Tibial artery (tissue), 4 donors: ENCODE measurements around the gene CTAG1A.
"Not testable (repeated sequence)": the region's sequence is repeated elsewhere in the genome, so short reads cannot be mapped to it uniquely, and the experiment has no call there.

Source experiments
- DNase-seq, 2 donors: peaks; one replicate each; pipeline ENCODE4 v3.0.0-alpha.2; 2019
- H3K27ac ChIP-seq, 2 donors: fragments of 200-600 bp; sonication (generic) in 1 of 2; 1 replicate in 1 of 2; 2 replicates in 1 of 2; pipeline ENCODE4 v1.5.1; 2018 to 2019; ENCODE audit warnings: mild to moderate bottlenecking in 1 of 2
- H3K27me3 ChIP-seq, 2 donors: fragments of 200-600 bp; sonication (generic) in 1 of 2; one replicate each; pipeline versions ENCODE4 v1.5.1 to v1.6.0; 2016 to 2019
- H3K36me3 ChIP-seq, 3 donors: fragments of 200-600 bp; sonication (generic) in 2 of 3; one replicate each; pipeline ENCODE4 v1.5.1; 2016 to 2019; ENCODE audit warnings: mild to moderate bottlenecking in 2 of 3
- H3K4me1 ChIP-seq, 4 donors: fragments of 200-600 bp; sonication (generic) in 2 of 4; 1 replicate in 3 of 4; 2 replicates in 1 of 4; pipeline ENCODE4 v1.5.1; 2016 to 2019
- H3K4me3 ChIP-seq, 2 donors: fragments of 200-600 bp; sonication (generic) in 1 of 2; 1 replicate in 1 of 2; 2 replicates in 1 of 2; pipeline ENCODE4 v1.5.1; 2018 to 2019; ENCODE audit warnings: mild to moderate bottlenecking in 2 of 2
- H3K9me3 ChIP-seq, 3 donors: fragments of 200-600 bp; sonication (generic) in 1 of 3; one replicate each; pipeline ENCODE4 v1.5.1; 2016 to 2019
- CTCF ChIP-seq, 2 experiments: fragments of 200-600 bp in 1 of 2; fragments of 450-650 bp in 1 of 2; IDR thresholded peaks; one replicate each; pipeline ENCODE4 v1.5.1; 2017 to 2019; ENCODE audit warnings: antibody characterized with exemption in 2 of 2, mild to moderate bottlenecking in 1 of 2, moderate library complexity in 1 of 2
- intact Hi-C: fragments of 100-400 bp; cut with DNase I; formaldehyde crosslinking; loops from one replicate; pipeline ENCODE4 v1.15.0; 2023; ENCODE audit warnings: low total_unique reads

CTAG1A gene

GRCh38 chrX:154582994-154583393 lies 1.9 kb upstream of the CTAG1A start:
- H3K36me3 ChIP-seq, H3K4me1 ChIP-seq, intact Hi-C loops: not testable (repeated sequence)

GRCh38 chrX:154590415-154590814 lies 5.5 kb downstream of the CTAG1A start:
- H3K4me3 ChIP-seq, H3K4me1 ChIP-seq, H3K27me3 ChIP-seq, H3K36me3 ChIP-seq, H3K27ac ChIP-seq, H3K9me3 ChIP-seq, DNase-seq, intact Hi-C loops: not testable (repeated sequence)

More at GRCh38 chrX:154582994-154583393, 1.9 kb upstream of the CTAG1A start:
- not testable (repeated sequence) for H3K27ac ChIP-seq, H3K4me3 ChIP-seq, H3K27me3 ChIP-seq, DNase-seq, H3K9me3 ChIP-seq

GRCh38 chrX:154592505-154592904 lies 7.6 kb downstream of the CTAG1A start:
- DNase-seq = no peak
- no peak overlapping the region for H3K27ac ChIP-seq
- no peaks in the 10 kb centered on the region for H3K27me3 ChIP-seq
- H3K36me3 ChIP-seq = no peaks in the 10 kb centered on the region
- no peak for TF ChIP-seq CTCF (IDR thresholded peaks at IDR 0.05)
- no peak overlapping the region for H3K4me3 ChIP-seq
- H3K4me1 ChIP-seq = no peaks in the 10 kb centered on the region
- intact Hi-C loops = no loop called here
- H3K9me3 ChIP-seq = no peaks in the 10 kb centered on the region

- Histone ChIP-seq H3K9me3 (no peaks in the 10 kb centered on the region), H3K4me3 (no peak overlapping the region), H3K4me1 (no peaks in the 10 kb centered on the region), H3K36me3 (no peaks in the 10 kb centered on the region), H3K27ac (no peak overlapping the region), H3K27me3 (no peaks in the 10 kb centered on the region)
- DNase-seq = no peak
- intact Hi-C loops = no loop called here
- no peak for TF ChIP-seq CTCF (IDR thresholded peaks at IDR 0.05)
Measured at GRCh38 chrX:154593201-154593600, 8.3 kb downstream of the CTAG1A start.

GRCh38 chrX:154594491-154594890 lies 9.6 kb downstream of the CTAG1A start:
- DNase-seq = no peak
- intact Hi-C loops = no loop called here

GRCh38 chrX:154595559-154596249 lies 10.8 kb downstream of the CTAG1A start:
- intact Hi-C loops = no loop called here
- Histone ChIP-seq H3K27me3 (no peaks in the 10 kb centered on the region), H3K9me3 (no peaks in the 10 kb centered on the region), H3K4me3 (no peak overlapping the region), H3K27ac (no peak overlapping the region), H3K4me1 (no peaks in the 10 kb centered on the region), H3K36me3 (no peaks in the 10 kb centered on the region)
- DNase-seq = no peak
- TF ChIP-seq CTCF (IDR thresholded peaks at IDR 0.05) = no peak

More at GRCh38 chrX:154594491-154594890, 9.6 kb downstream of the CTAG1A start:
- Histone ChIP-seq H3K9me3 (no peaks in the 10 kb centered on the region), H3K4me1 (no peaks in the 10 kb centered on the region), H3K4me3 (no peak overlapping the region), H3K36me3 (no peaks in the 10 kb centered on the region), H3K27me3 (no peaks in the 10 kb centered on the region), H3K27ac (no peak overlapping the region)
- no peak for TF ChIP-seq CTCF (IDR thresholded peaks at IDR 0.05)
